ENCODE data around the gene ARHGEF39.
"Not testable (repeated sequence)": the region's sequence is repeated elsewhere in the genome, so short reads cannot be mapped to it uniquely, and the experiment has no call there.

Gene ARHGEF39

GRCh38 chr9:35650341-35651158, 14.4 kb downstream of the ARHGEF39 start, which contains the start of gene SIT1:
TSS of gene SIT1 (minus strand) at chr9:35650931. CDS start at chr9:35650853, 78 bp downstream.
- no peak within 1 kb of the TSS for H3K27ac Mint-ChIP-seq
- peaks cover 34% of the 10 kb centered on the region for H3K4me1 Mint-ChIP-seq
- no peaks in the 10 kb centered on the region for H3K9me3 Mint-ChIP-seq
- DNase-seq = no peak
- no peak for TF ChIP-seq CTCF (IDR thresholded peaks at IDR 0.05)
- H3K27me3 Mint-ChIP-seq (ENCODE audit: low read depth, poor library complexity) = peaks cover 9% of the 10 kb centered on the region
- no peaks in the 10 kb centered on the region for H3K36me3 Mint-ChIP-seq (ENCODE audit: low read depth)
- no peak within 1 kb of the TSS for H3K4me3 Mint-ChIP-seq

- TF ChIP-seq CTCF (IDR thresholded peaks at IDR 0.05) = no peak
- no peak for DNase-seq
- Mint-ChIP-seq H3K27ac (no peak overlapping the region), H3K36me3 (ENCODE audit: low read depth) (no peaks in the 10 kb centered on the region), H3K4me1 (peaks cover 36% of the 10 kb centered on the region), H3K4me3 (no peak overlapping the region), H3K27me3 (ENCODE audit: low read depth, poor library complexity) (peaks cover 9% of the 10 kb centered on the region), H3K9me3 (no peaks in the 10 kb centered on the region)
Measured at GRCh38 chr9:35649431-35650340, 15.3 kb downstream of the ARHGEF39 start.

- H3K4me3 Mint-ChIP-seq = peak overlapping the region; percentile 90
- peaks cover 40% of the 10 kb centered on the region for H3K4me1 Mint-ChIP-seq
- H3K36me3 Mint-ChIP-seq (ENCODE audit: low read depth) = peaks cover 5% of the 10 kb centered on the region
- H3K27ac Mint-ChIP-seq = peak overlapping the region; percentile 86
- peaks cover 1% of the 10 kb centered on the region for H3K9me3 Mint-ChIP-seq
- peaks cover 3% of the 10 kb centered on the region for H3K27me3 Mint-ChIP-seq (ENCODE audit: low read depth, poor library complexity)
- peak; percentile 92 for TF ChIP-seq CTCF (IDR thresholded peaks at IDR 0.05)
- peak; percentile 97 for DNase-seq
Measured at GRCh38 chr9:35646533-35647265, 18.3 kb downstream of the ARHGEF39 start.

GRCh38 chr9:35646153-35646532, 18.9 kb downstream of the ARHGEF39 start:
- peak overlapping the region; percentile 90 for H3K4me3 Mint-ChIP-seq
- H3K27ac Mint-ChIP-seq = peak overlapping the region; percentile 86
- peaks cover 40% of the 10 kb centered on the region for H3K4me1 Mint-ChIP-seq
- peaks cover 10% of the 10 kb centered on the region for H3K36me3 Mint-ChIP-seq (ENCODE audit: low read depth)
- TF ChIP-seq CTCF (IDR thresholded peaks at IDR 0.05) = no peak
- H3K27me3 Mint-ChIP-seq (ENCODE audit: low read depth, poor library complexity) = peaks cover 6% of the 10 kb centered on the region
- peaks cover 7% of the 10 kb centered on the region for H3K9me3 Mint-ChIP-seq
- DNase-seq = peak; percentile 55

GRCh38 chr9:35645736-35646135, 19.3 kb downstream of the ARHGEF39 start:
- H3K27ac Mint-ChIP-seq; H3K27me3 Mint-ChIP-seq (ENCODE audit: low read depth, poor library complexity); DNase-seq: not testable (repeated sequence)
- Mint-ChIP-seq H3K9me3 (peaks cover 11% of the 10 kb centered on the region), H3K4me1 (peaks cover 40% of the 10 kb centered on the region), H3K4me3 (peak overlapping the region; percentile 90), H3K36me3 (ENCODE audit: low read depth) (peaks cover 14% of the 10 kb centered on the region)
